ENCODE data around the gene SLC2A9.
"Not testable (repeated sequence)": the region's sequence is repeated elsewhere in the genome, so short reads cannot be mapped to it uniquely, and the experiment has no call there.

SLC2A9 gene

DNA sequence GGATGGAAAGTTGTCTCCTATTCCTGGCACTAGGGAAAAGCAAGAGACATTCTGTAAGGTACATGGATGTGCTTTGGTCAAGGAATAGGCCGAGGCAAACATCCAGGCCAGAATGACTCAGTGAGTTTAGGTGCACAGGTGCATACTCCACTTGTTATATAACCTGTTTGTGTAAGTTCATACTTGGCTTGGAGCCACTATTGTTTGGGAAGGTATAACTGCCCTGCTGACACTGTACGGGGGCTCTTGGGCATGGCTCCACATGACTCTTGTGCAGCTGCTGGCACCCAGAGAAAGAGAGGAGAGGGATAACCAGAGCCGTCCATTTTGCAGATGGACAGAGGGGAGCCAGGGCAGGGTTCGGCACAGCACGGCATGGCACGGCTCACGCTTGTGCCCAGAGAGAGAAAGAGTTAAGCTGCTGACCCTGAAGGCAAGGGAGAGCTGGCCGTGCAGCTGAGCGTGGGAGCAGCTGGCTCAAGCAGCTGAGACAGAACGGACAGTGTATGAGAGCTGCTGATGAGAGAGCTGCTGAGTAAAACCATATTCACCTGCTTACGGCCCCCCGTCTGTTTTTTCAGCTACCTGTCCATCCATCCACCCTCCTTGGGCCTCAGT lies 98.0 kb downstream of the SLC2A9 start:
- no peak for DNase-seq

DNA sequence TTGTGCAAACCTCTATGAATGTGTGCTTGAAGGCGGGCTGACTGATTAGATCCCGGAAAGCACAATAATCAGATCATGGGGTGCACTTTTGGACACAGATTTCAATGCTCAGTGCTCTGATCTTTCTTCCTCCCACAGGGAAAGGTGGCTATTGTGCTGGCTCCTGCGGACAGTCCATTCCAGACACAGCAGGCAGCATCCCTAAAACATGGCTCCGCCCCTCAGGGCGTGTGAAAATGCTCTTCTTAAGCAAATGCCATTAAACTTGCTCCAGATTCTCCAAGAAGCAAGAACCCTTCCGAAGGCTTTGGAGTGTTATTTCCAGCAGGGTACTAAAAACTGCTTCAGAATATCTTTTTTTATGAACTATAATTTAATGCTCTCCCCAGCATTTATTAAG lies 100.0 kb downstream of the SLC2A9 start:
- DNase-seq: no peak

- DNase-seq: no peak
Observed at GRCh38 chr4:9920029-9920428, 101.3 kb downstream of the SLC2A9 start.

- DNase-seq: no peak
Observed at GRCh38 chr4:9919047-9919446, 102.2 kb downstream of the SLC2A9 start.

- DNase-seq: no peak
Observed at GRCh38 chr4:9918484-9918883, 102.8 kb downstream of the SLC2A9 start.

GRCh38 chr4:9916937-9917336 lies 104.4 kb downstream of the SLC2A9 start:
- no peak for DNase-seq

- DNase-seq: no peak
Observed at GRCh38 chr4:9916346-9916745, 105.0 kb downstream of the SLC2A9 start.

DNA sequence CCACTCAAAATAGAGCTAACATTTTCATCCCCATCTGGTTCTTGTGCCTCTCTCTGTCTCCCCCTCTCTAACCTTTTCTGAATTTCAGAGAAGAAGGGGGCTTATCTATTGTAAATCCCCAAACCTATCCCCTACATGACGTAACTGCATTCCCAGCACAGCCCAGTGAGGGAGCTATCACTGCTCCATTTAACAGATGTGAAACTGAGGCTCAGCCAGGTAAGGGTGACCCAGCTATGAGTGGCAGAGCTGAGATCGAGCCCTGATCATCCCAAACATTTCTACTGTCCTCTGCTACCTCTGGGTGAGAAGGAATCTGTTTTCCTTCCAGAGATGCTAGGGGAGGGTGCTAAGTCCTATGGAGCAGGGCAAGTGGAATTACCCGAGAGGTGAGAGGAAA lies 107.5 kb downstream of the SLC2A9 start:
- no peak for DNase-seq

DNA sequence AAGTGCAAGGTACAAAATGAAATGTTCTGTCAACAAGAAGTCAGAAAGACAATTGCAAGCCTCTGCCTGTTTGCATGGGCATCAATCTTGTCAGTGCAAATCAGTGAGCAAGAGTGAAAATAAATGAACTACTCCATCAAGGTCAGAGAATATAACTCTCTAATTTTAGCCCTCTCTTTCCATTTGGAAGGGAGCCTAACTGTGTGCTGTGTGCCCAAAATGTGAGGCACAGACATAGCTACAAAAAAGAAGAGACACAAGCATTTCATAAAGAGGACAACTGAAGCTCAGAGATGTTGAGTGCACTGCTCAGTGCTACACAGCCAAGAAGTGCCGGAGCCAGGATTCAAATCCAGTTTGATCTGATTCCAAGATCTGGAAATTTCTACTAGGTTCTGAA lies 114.3 kb downstream of the SLC2A9 start:
- DNase-seq: no peak

DNA sequence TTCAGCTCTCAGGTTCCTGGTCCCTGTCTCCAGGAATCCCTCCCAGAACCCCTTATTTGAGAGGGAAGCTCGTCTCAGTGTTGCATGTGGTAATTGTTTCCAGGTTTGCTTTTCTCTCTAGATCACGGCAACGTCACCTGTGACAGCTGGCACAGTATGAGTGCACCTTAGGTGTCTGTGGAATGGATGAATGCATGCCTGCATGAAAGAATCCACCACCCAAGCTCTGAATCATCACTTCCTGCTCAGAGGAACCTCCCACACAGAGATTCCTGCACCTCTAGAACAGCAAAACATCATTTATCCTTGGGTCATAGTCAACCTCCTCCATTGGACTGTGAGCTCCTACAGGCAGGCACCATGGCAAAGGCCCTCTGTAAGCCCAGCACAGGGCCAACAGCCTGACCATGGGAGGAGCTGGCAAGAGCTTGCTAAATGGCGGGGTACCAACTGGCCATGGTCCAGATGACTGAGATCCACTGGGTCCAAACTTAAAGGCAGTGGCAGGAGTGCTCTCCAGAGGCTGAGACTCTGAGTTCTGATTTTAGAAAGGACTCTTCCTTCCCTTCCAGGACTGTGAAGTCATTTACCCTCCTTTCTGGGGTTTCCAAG lies 116.2 kb downstream of the SLC2A9 start:
- DNase-seq: no peak

DNA sequence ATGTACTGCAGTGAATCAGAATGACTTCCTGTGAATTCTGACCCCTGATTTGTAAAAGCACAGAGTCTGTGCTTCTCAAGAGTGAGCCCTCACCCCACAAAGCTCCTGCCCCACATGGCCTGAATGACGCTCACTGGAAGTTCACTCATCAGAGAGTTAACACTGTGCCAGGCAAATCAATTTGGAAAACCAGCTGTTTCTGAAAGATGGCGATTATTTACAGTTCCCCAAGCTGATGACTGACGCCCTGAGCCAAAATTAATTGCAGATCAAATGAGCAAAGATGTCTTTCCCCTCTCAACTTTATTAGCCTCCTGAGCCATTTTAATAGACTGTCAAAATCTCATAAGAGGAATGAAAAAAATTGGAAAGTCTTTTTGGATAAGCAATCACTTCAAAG lies 118.0 kb downstream of the SLC2A9 start:
- DNase-seq: no peak

GRCh38 chr4:9901257-9901656 lies 120.0 kb downstream of the SLC2A9 start:
- DNase-seq: no peak

GRCh38 chr4:9900633-9901032 lies 120.7 kb downstream of the SLC2A9 start:
- not testable (repeated sequence) for DNase-seq

GRCh38 chr4:9899306-9900055 lies 121.8 kb downstream of the SLC2A9 start:
- no peak for DNase-seq

DNA sequence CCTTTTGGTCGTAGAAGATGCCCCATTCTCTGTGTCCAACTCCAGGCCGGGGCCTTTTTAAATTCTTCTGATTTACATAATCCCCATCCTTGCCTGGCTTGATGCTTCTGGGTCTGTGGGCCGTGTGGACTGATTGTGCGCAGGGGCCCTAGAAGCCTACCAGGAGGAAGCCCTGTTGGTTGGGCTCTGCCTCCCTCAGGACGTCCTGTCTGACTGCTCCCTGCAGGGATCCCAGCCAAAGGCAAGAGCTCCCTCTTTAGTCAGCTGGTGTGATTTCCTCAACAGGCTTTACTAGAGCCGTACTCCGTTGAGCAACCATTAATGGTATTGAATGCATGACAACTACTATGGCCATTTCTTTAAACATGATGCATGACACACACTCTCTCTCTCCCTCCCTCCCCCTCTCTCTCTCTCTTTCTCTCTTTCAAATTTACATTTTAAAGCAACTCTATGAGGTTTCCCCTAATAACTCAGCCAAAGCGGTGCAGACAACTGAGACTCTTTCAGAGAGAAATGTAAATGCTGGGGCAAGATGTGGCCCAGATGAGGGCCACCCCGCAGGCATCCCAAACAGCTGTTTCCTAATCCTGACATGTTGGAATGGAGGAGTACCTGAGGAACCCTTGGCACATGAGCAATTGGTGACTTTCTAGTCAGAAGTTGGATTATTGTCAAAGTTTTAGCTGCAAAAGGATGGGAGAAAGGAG lies 122.5 kb downstream of the SLC2A9 start:
- DNase-seq: no peak

DNA sequence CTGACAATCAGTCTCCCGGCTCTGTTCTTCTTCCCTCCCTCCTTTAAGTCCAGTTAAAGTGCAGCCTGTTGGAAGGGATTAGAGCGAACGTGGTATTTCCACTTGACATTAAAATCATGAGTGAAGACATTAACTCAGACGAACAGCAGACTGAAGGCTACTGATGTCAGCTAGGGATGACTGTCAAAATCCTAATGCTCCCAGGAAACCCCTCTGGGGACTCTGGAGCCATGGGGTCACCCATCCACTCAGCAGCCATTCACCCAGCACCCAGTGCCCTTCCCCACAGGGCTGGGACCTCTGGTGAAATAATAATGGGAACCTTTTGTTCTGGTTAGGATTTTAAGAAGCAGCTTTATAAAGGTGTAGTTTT lies 126.0 kb downstream of the SLC2A9 start:
- no peak for DNase-seq

GRCh38 chr4:9894644-9895332 lies 126.5 kb downstream of the SLC2A9 start:
- DNase-seq: no peak

GRCh38 chr4:9893329-9894108 lies 127.8 kb downstream of the SLC2A9 start:
- DNase-seq: no peak

DNA sequence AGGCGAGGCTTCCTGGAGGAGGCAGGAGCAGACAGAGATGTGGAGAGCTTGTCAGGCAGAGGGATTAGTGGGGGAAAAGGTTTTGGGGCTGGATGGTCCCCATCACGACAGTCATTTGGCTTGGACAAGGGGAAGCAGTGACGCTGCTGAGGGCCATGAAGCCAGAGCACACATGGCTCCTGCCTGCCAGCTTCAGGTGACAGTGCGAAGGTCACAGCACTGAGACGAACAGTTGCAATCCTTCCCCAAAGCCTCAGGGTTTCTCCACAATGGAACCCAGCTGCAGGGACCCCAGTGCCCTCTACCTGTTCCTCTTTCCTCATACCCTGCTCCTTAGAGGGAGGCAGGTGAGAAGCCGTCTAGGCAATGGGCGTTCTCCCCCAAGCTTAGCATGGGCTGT lies 129.6 kb downstream of the SLC2A9 start:
- DNase-seq: no peak

GRCh38 chr4:9891056-9891455 lies 130.2 kb downstream of the SLC2A9 start:
- DNase-seq: no peak

DNA sequence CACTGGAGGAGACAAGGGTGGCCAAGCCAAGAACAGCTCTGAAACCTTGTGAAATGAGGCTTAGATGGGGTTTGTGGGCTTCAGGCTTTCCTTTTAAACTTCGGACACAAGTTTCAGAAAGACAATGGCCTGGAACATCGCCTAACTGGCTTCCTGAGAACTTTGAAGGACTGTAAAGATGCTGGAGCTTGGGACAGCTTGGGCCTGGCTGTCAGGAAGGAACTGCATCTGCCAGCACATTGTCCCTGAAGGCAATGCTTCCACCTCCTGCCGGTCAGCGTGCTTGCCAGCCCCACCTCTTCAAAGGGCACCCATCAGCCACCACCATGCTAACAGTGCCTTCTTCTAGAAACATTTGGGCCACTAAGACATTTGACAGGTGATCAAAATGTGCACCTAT lies 132.0 kb downstream of the SLC2A9 start:
- no peak for DNase-seq

GRCh38 chr4:9885958-9886357 lies 135.3 kb downstream of the SLC2A9 start:
- no peak for DNase-seq
